ENCODE data around the gene ABR. TPM values are rescaled to one million over a fixed set of nuclear protein-coding genes. Genes with fewer than 3 reads are reported as not detected.
"Not testable (repeated sequence)": the region's sequence is repeated elsewhere in the genome, so short reads cannot be mapped to it uniquely, and the experiment has no call there.

Gene ABR
- total RNA-seq, 1 donor from 2014 or later: 128 TPM

GRCh38 chr17:998111-998510, 181.7 kb downstream of the ABR start:
- ATAC-seq (ENCODE audit: poor library complexity) (no peak), DNase-seq (no peak)
- intact Hi-C loops (cut with DNase I): no loop called here

- ATAC-seq (ENCODE audit: poor library complexity) (peak; percentile 94), DNase-seq (peak; percentile 95)
- intact Hi-C loops (cut with DNase I): no loop called here
Measured at GRCh38 chr17:996554-997344, 183.0 kb downstream of the ABR start, which contains the start of gene TIMM22. TIMM22 (plus strand) TSS chr17:997129; CDS start chr17:997143, 14 bp downstream.

- intact Hi-C loops (cut with DNase I); ATAC-seq (ENCODE audit: poor library complexity); DNase-seq: not testable (repeated sequence)
Measured at GRCh38 chr17:995324-995723, 184.5 kb downstream of the ABR start.

- no peak for ATAC-seq (ENCODE audit: poor library complexity)
- intact Hi-C loops (cut with DNase I): no loop called here
- no peak for DNase-seq
Measured at GRCh38 chr17:992933-993332, 186.8 kb downstream of the ABR start.

GRCh38 chr17:988561-988960, 191.2 kb downstream of the ABR start:
- no peak for DNase-seq
- intact Hi-C loops (cut with DNase I): no loop called here
- ATAC-seq (ENCODE audit: poor library complexity): no peak

- intact Hi-C loops (cut with DNase I): no loop called here
- DNase-seq: peak; percentile 22
- no peak for ATAC-seq (ENCODE audit: poor library complexity)
Measured at GRCh38 chr17:987931-988330, 191.8 kb downstream of the ABR start.

GRCh38 chr17:986322-986929, 193.4 kb downstream of the ABR start:
- intact Hi-C loops (cut with DNase I): no loop called here
- DNase-seq (no peak), ATAC-seq (ENCODE audit: poor library complexity) (no peak)

- intact Hi-C loops (cut with DNase I): no loop called here
- ATAC-seq (ENCODE audit: poor library complexity) (no peak), DNase-seq (no peak)
Measured at GRCh38 chr17:983921-984320, 195.9 kb downstream of the ABR start.

GRCh38 chr17:981292-981658, 198.5 kb downstream of the ABR start:
- intact Hi-C loops (cut with DNase I): no loop called here
- DNase-seq: no peak
- no peak for ATAC-seq (ENCODE audit: poor library complexity)

GRCh38 chr17:980406-981291, 199.1 kb downstream of the ABR start:
- peak; percentile 79 for DNase-seq
- ATAC-seq (ENCODE audit: poor library complexity): peak; percentile 71
- intact Hi-C loops (cut with DNase I): no loop called here

- ATAC-seq (ENCODE audit: poor library complexity) (peak; percentile 95), DNase-seq (peak; percentile 93)
- intact Hi-C loops (cut with DNase I): loop anchor here (2.0 to 10.0 kb wide), 3 partner anchors 75 to 185 kb away; no protein-coding TSS in a partner anchor
Measured at GRCh38 chr17:979539-980405, 200.0 kb downstream of the ABR start, which contains the start of gene NXN. NXN (minus strand) TSS chr17:979776.

GRCh38 chr17:979212-979538, 200.6 kb downstream of the ABR start:
- ATAC-seq (ENCODE audit: poor library complexity): peak; percentile 60
- no peak for DNase-seq
- intact Hi-C loops (cut with DNase I): loop anchor here (2.0 to 10.0 kb wide), 3 partner anchors 74 to 184 kb away; no protein-coding TSS in a partner anchor

GRCh38 chr17:978103-979093, 201.4 kb downstream of the ABR start:
- DNase-seq (peak; percentile 52), ATAC-seq (ENCODE audit: poor library complexity) (peak; percentile 14)
- intact Hi-C loops (cut with DNase I): loop anchor here (2.0 to 10.0 kb wide), 3 partner anchors 74 to 184 kb away; no protein-coding TSS in a partner anchor

- ATAC-seq (ENCODE audit: poor library complexity) (no peak), DNase-seq (no peak)
- intact Hi-C loops (cut with DNase I): loop anchor here (5.0 to 10.0 kb wide), 2 partner anchors 72 to 100 kb away; no protein-coding TSS in a partner anchor
Measured at GRCh38 chr17:977166-977565, 202.6 kb downstream of the ABR start.

- no peak for DNase-seq
- intact Hi-C loops (cut with DNase I): loop anchor here (5.0 to 10.0 kb wide), 2 partner anchors 72 to 99 kb away; no protein-coding TSS in a partner anchor
- ATAC-seq (ENCODE audit: poor library complexity): no peak
Measured at GRCh38 chr17:976312-976711, 203.5 kb downstream of the ABR start.

GRCh38 chr17:975371-975915, 204.3 kb downstream of the ABR start:
- intact Hi-C loops (cut with DNase I): loop anchor here (5.0 to 10.0 kb wide), 2 partner anchors 71 to 98 kb away; no protein-coding TSS in a partner anchor
- DNase-seq (peak; percentile 34), ATAC-seq (ENCODE audit: poor library complexity) (no peak)

Measured in Right ventricle myocardium superior (tissue), 1 donor.